Fibroblast of lung (primary cell): ENCODE results near the gene TNFRSF21.
"Not testable (repeated sequence)": the region's sequence is repeated elsewhere in the genome, so short reads cannot be mapped to it uniquely, and the experiment has no call there.

Experiments used
- EZH2 ChIP-seq: IDR thresholded peaks from 2 replicates; pipeline ENCODE4 v1.5.1; 2012; ENCODE audit warnings: low read length, control low read depth, mild to moderate bottlenecking; ENCODE audit errors: missing control alignments
- TF ChIP-seq, protein P1 (sequence below), 2 donors: IDR thresholded peaks in 1 of 2; conservative IDR thresholded peaks in 1 of 2; 1 replicate in 1 of 2; 2 replicates in 1 of 2; pipeline ENCODE4 v1.5.1; 2011 to 2012; ENCODE audit warnings: low read length in 2 of 2, control low read depth in 1 of 2, inconsistent platforms in 1 of 2, low read depth in 1 of 2, mild to moderate bottlenecking in 1 of 2

DNA sequence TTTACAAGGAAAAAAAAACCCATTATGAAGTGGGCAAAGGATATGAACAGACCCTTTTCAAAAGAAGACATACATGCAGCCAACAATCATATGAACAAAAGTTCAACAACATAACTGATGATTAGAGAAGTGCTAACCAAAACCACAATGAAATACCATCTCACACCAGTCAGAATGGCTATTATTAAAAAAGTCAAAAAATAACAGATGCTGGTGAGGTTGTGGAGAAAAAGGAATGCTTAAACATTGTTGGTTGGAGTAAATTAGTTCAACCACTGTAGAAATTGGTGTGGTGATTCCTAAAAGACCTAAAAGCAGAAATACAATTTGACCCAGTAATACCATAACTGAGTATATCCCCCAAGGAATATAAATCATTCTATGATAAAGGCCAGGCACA is 86.5 kb downstream of the TNFRSF21 start:
- TF ChIP-seq, protein P1, sequence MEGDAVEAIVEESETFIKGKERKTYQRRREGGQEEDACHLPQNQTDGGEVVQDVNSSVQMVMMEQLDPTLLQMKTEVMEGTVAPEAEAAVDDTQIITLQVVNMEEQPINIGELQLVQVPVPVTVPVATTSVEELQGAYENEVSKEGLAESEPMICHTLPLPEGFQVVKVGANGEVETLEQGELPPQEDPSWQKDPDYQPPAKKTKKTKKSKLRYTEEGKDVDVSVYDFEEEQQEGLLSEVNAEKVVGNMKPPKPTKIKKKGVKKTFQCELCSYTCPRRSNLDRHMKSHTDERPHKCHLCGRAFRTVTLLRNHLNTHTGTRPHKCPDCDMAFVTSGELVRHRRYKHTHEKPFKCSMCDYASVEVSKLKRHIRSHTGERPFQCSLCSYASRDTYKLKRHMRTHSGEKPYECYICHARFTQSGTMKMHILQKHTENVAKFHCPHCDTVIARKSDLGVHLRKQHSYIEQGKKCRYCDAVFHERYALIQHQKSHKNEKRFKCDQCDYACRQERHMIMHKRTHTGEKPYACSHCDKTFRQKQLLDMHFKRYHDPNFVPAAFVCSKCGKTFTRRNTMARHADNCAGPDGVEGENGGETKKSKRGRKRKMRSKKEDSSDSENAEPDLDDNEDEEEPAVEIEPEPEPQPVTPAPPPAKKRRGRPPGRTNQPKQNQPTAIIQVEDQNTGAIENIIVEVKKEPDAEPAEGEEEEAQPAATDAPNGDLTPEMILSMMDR (conservative IDR thresholded peaks at IDR 0.05 in 1 of 2, IDR thresholded peaks at IDR 0.05 in 1 of 2; ENCODE audit: low read depth in 1 of 2, low read length in 2 of 2), result not testable (repeated sequence)
- not testable (repeated sequence) for TF ChIP-seq EZH2
